Right renal cortex interstitium (tissue), 3 donors: ENCODE results near the gene LIN7B. TPM values are rescaled to one million over a fixed set of nuclear protein-coding genes. Genes with fewer than 3 reads are reported as not detected.

Source experiments
- DNase-seq, 3 donors: peaks; one replicate each; pipeline ENCODE4 v3.0.0-alpha.2; 2013; ENCODE audit warnings: low read depth in 3 of 3, low spot score in 2 of 3
- polyA plus RNA-seq, 3 donors: library from polyadenylated mRNA; unstranded; fragments of 120-200 nt; gene quantifications; one replicate each; pipeline ENCODE4 v1.2.1, GENCODE V29; 2013; ENCODE audit not compliant: insufficient read length in 3 of 3

Gene LIN7B
- polyA plus RNA-seq, 3 donors = 6.5 to 6.7 (median 6.6) TPM

DNA sequence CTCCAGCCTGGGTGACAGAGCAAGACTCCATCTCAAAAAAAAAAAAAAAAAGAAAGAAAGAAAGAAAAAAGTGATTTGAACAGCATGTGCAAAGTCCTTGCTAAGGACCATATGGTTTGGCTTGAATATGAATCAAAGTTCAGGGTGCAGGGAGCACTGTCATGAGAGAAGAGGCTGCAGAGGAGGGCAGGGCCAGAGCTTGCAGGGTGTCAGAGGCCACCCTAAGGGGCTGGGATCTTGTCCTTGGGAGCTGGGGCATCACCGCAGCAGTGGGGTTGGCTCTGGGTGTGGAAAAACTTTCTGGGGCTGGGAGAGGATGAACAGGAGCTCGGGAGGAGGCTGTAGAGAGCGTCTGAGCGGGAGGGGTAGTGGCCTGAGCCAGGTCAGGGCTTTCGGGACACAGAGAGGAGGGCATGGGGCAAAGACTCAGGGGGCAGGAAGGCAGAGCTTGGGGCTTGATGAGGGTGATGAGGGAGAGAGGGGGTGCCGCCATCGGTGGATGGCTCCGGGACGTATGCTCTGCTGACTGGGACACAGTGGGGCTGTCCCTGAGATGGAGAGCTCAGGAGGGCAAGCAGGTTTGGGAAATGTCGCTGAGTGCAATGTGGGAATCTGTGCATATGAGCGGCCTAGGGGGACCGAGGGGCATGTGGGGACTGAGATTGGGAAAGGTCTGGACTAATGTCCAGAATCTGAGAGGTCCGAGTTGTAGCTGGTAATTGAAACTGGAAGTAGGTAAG, 46.5 kb downstream of the LIN7B start:
- no peak for DNase-seq

- no peak for DNase-seq
Measured at GRCh38 chr19:49161987-49162386, 47.8 kb downstream of the LIN7B start.

GRCh38 chr19:49165111-49165750, 51.1 kb downstream of the LIN7B start:
- DNase-seq = no peak

- DNase-seq = no peak
Measured at GRCh38 chr19:49165865-49166301, 51.7 kb downstream of the LIN7B start.

DNA sequence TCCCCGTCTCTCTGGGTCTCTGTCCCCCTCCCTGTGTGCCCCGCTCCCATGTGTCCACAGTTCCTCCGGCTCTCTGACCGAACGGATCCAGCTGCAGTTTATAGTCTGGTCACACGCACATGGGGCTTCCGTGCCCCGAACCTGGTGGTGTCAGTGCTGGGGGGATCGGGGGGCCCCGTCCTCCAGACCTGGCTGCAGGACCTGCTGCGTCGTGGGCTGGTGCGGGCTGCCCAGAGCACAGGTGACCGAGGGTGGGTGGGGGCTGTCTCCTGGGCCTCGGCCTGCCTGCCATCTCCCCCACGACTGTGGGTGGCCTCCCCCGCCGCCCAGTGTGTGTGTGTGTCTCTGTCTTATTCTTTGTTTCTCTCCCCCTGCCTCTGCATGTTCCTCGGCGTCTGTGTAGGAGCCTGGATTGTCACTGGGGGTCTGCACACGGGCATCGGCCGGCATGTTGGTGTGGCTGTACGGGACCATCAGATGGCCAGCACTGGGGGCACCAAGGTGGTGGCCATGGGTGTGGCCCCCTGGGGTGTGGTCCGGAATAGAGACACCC, 53.8 kb downstream of the LIN7B start:
- DNase-seq = no peak

Other genes with a start within 250 kb of the LIN7B start
- gene PLEKHA4, start 245.8 kb upstream of the LIN7B start, polyA plus RNA-seq = 10 to 100 TPM; 17.4 to 19.8 (median 17.6) TPM
- 10 to 100 TPM; 34.7 to 48.1 (median 35.8) TPM for gene PPP1R15A, start 241.9 kb upstream of the LIN7B start, polyA plus RNA-seq
- 1 to 10 TPM in 1 of 3 donors, under 1 TPM in 2; 0.72 to 1.9 (median 0.93) TPM for gene TULP2, start 215.6 kb upstream of the LIN7B start, polyA plus RNA-seq
- gene NUCB1, start 214.1 kb upstream of the LIN7B start, polyA plus RNA-seq = 100 to 1,000 TPM; 229 to 276 (median 263) TPM
- gene DHDH, start 180.7 kb upstream of the LIN7B start, polyA plus RNA-seq = 1 to 10 TPM; 4.6 to 7.4 (median 5.9) TPM
- gene BAX, start 159.5 kb upstream of the LIN7B start, polyA plus RNA-seq = 10 to 100 TPM; 47.8 to 70.2 (median 65.9) TPM
- gene FTL, start 149.1 kb upstream of the LIN7B start, polyA plus RNA-seq = 1,000 to 10,000 TPM; 2,018 to 2,741 (median 2,584) TPM
- gene GYS1, start 121.1 kb upstream of the LIN7B start, polyA plus RNA-seq = 10 to 100 TPM; 35.6 to 38.8 (median 36.1) TPM
- gene RUVBL2, start 120.5 kb upstream of the LIN7B start, polyA plus RNA-seq = 10 to 100 TPM; 79.2 to 96.2 (median 86.9) TPM
- gene LHB, start 97.3 kb upstream of the LIN7B start, polyA plus RNA-seq = not detected
- not detected for gene CGB3, start 90.0 kb upstream of the LIN7B start, polyA plus RNA-seq
- not detected for gene CGB2, start 82.5 kb upstream of the LIN7B start, polyA plus RNA-seq
- gene CGB1, start 77.5 kb upstream of the LIN7B start, polyA plus RNA-seq = not detected
- gene CGB5, start 70.5 kb upstream of the LIN7B start, polyA plus RNA-seq = not detected
- gene CGB8, start 65.3 kb upstream of the LIN7B start, polyA plus RNA-seq = not detected
- gene CGB7, start 56.6 kb upstream of the LIN7B start, polyA plus RNA-seq = under 1 TPM; 0.78 to 0.94 (median 0.93) TPM
- gene NTF4, start 49.6 kb upstream of the LIN7B start, polyA plus RNA-seq = 1 to 10 TPM; 2.4 to 2.7 (median 2.5) TPM
- gene KCNA7, start 41.7 kb upstream of the LIN7B start, polyA plus RNA-seq = under 1 TPM; 0.04 TPM
- gene SNRNP70, start 28.9 kb upstream of the LIN7B start, polyA plus RNA-seq = 100 to 1,000 TPM; 243 to 292 (median 271) TPM
- gene C19orf73, start 4.8 kb downstream of the LIN7B start, polyA plus RNA-seq = under 1 TPM; 0.39 to 0.80 (median 0.74) TPM
- gene PPFIA3, start 5.2 kb downstream of the LIN7B start, polyA plus RNA-seq = 1 to 10 TPM; 4.6 to 5.4 (median 4.9) TPM
- 10 to 100 TPM; 29.8 to 36.1 (median 35.5) TPM for gene HRC, start 41.0 kb downstream of the LIN7B start, polyA plus RNA-seq
- 10 to 100 TPM; 19.8 to 25.4 (median 20.0) TPM for gene TRPM4, start 43.4 kb downstream of the LIN7B start, polyA plus RNA-seq
- 1 to 10 TPM; 2.4 to 2.6 (median 2.6) TPM for gene SLC6A16, start 210.8 kb downstream of the LIN7B start, polyA plus RNA-seq
- gene CD37, start 221.0 kb downstream of the LIN7B start, polyA plus RNA-seq = 10 to 100 TPM; 32.7 to 37.7 (median 36.9) TPM
- 10 to 100 TPM; 86.1 to 89.1 (median 86.1) TPM for gene TEAD2, start 248.0 kb downstream of the LIN7B start, polyA plus RNA-seq
- gene DKKL1, start 249.5 kb downstream of the LIN7B start, polyA plus RNA-seq = 1 to 10 TPM; 4.5 to 5.3 (median 4.7) TPM